Neuronal stem cell (in vitro differentiated cells): Measurements from ENCODE around the gene COL16A1.

Experiments used
- DNase-seq: peaks from one replicate; pipeline ENCODE4 v3.0.0-alpha.2; 2013; ENCODE audit warnings: low spot score
- H2AFZ ChIP-seq: one replicate; pipeline ENCODE4 v1.6.1; 2013; ENCODE audit warnings: mild to moderate bottlenecking, low read length, inconsistent platforms
- H2AK5ac ChIP-seq: 2 replicates; pipeline ENCODE4 v1.6.1; 2013; ENCODE audit warnings: low read depth, mild to moderate bottlenecking, inconsistent platforms, low read length, moderate library complexity, mixed read lengths
- H2BK120ac ChIP-seq: 2 replicates; pipeline ENCODE4 v1.6.1; 2013; ENCODE audit warnings: low read depth, mild to moderate bottlenecking, inconsistent platforms, low read length, moderate library complexity, mixed read lengths
- H2BK12ac ChIP-seq: one replicate; pipeline ENCODE4 v1.6.1; 2013; ENCODE audit warnings: low read length, inconsistent platforms
- H2BK15ac ChIP-seq: 2 replicates; pipeline ENCODE4 v1.6.1; 2013; ENCODE audit warnings: mild to moderate bottlenecking, low read length, inconsistent platforms, mixed read lengths
- H2BK5ac ChIP-seq: one replicate; pipeline ENCODE4 v1.6.1; 2013; ENCODE audit warnings: inconsistent platforms, mild to moderate bottlenecking, low read length, moderate library complexity
- H3K14ac ChIP-seq: one replicate; pipeline ENCODE4 v1.6.1; 2013; ENCODE audit warnings: low read length, inconsistent platforms
- H3K18ac ChIP-seq: 2 replicates; pipeline ENCODE4 v1.6.1; 2013; ENCODE audit warnings: low read length, inconsistent platforms
- H3K23ac ChIP-seq: 2 replicates; pipeline ENCODE4 v1.6.1; 2013; ENCODE audit warnings: low read depth, mild to moderate bottlenecking, mixed read lengths, low read length, inconsistent platforms; ENCODE audit not compliant: poor library complexity
- H3K27ac ChIP-seq: replicated peaks from 3 replicates; pipeline ENCODE4 v1.5.1; 2013; ENCODE audit warnings: low read length, inconsistent platforms
- H3K27me3 ChIP-seq, 3 experiments: 2 replicates each; pipeline ENCODE4 v1.6.1; 2013; ENCODE audit warnings: low read length in 3 of 3, mild to moderate bottlenecking in 2 of 3, inconsistent platforms in 1 of 3, low read depth in 1 of 3, mixed read lengths in 1 of 3, moderate library complexity in 1 of 3; ENCODE audit not compliant: control insufficient read depth in 3 of 3, insufficient read depth in 3 of 3
- H3K36me3 ChIP-seq, 2 donors: replicated peaks in 1 of 2; 2 replicates each; pipeline ENCODE4 v1.6.1; 2013; ENCODE audit warnings: low read length in 2 of 2; ENCODE audit not compliant: control insufficient read depth in 2 of 2, insufficient read depth in 2 of 2
- H3K4ac ChIP-seq: 2 replicates; pipeline ENCODE4 v1.6.1; 2013; ENCODE audit warnings: inconsistent platforms, mild to moderate bottlenecking, low read length, moderate library complexity
- H3K4me1 ChIP-seq, 2 donors: 1 replicate in 1 of 2; 2 replicates in 1 of 2; pipeline ENCODE4 v1.6.1; 2013; ENCODE audit warnings: low read length in 2 of 2, low read depth in 1 of 2; ENCODE audit not compliant: control insufficient read depth in 2 of 2, insufficient read depth in 1 of 2
- H3K4me2 ChIP-seq: one replicate; pipeline ENCODE4 v1.6.1; 2013; ENCODE audit warnings: mild to moderate bottlenecking, low read length, inconsistent platforms; ENCODE audit not compliant: insufficient read depth, poor library complexity, severe bottlenecking
- H3K4me3 ChIP-seq, 2 donors: 2 replicates each; pipeline ENCODE4 v1.5.1; 2013; ENCODE audit warnings: low read length in 2 of 2, mild to moderate bottlenecking in 2 of 2, inconsistent platforms in 1 of 2, moderate library complexity in 1 of 2
- H3K79me1 ChIP-seq: one replicate; pipeline ENCODE4 v1.6.1; 2013; ENCODE audit warnings: low read depth, mild to moderate bottlenecking, inconsistent platforms, low read length, moderate library complexity
- H3K9ac ChIP-seq: one replicate; pipeline ENCODE4 v1.6.1; 2013; ENCODE audit warnings: mild to moderate bottlenecking, low read depth, low read length, inconsistent platforms; ENCODE audit not compliant: poor library complexity
- H3K9me3 ChIP-seq, 2 donors: replicated peaks in 1 of 2; 2 replicates each; pipeline versions ENCODE3 to v1.6.1; 2013; ENCODE audit warnings: low read length in 2 of 2, mild to moderate bottlenecking in 2 of 2, inconsistent platforms in 1 of 2, low read depth in 1 of 2, mixed read lengths in 1 of 2, moderate library complexity in 1 of 2; ENCODE audit not compliant: control insufficient read depth in 2 of 2, insufficient read depth in 1 of 2
- H4K8ac ChIP-seq: one replicate; pipeline ENCODE4 v1.6.1; 2013; ENCODE audit warnings: low read depth, mild to moderate bottlenecking, inconsistent platforms, low read length, moderate library complexity
- H4K91ac ChIP-seq: one replicate; pipeline ENCODE4 v1.6.1; 2013; ENCODE audit warnings: low read length, low read depth, mild to moderate bottlenecking, inconsistent platforms; ENCODE audit not compliant: poor library complexity
- WGBS, 2 donors: extraction: QIAGEN DNeasy Blood & Tissue Kit; methylation state at CpG; one replicate each; pipeline ENCODE4 v1.1.7; 2013; ENCODE audit warnings: missing lambda C conversion rate in 2 of 2, mixed read lengths in 1 of 2; ENCODE audit not compliant: insufficient read length in 2 of 2, insufficient replicate concordance in 1 of 2; ENCODE audit errors: extremely low coverage in 2 of 2; 5-methylcytosine and 5-hydroxymethylcytosine counted together

Gene COL16A1

GRCh38 chr1:31715087-31715872, 11.5 kb upstream of the COL16A1 start:
- Histone ChIP-seq H3K27ac (peak overlapping the region; percentile 76), H2BK120ac (no peak overlapping the region), H2BK5ac (no peak overlapping the region), H2AFZ (peak overlapping the region; percentile 97), H3K79me1 (no peaks in the 10 kb centered on the region), H3K9ac (peak overlapping the region; percentile 93), H4K8ac (no peak overlapping the region), H3K36me3 (no peaks in the 10 kb centered on the region), H4K91ac (no peak overlapping the region), H3K4ac (no peak overlapping the region), H3K23ac (peak overlapping the region; percentile 49), H3K4me1 (peaks cover 0 to 15% of the 10 kb centered on the region in 2 donors), H3K4me2 (peak overlapping the region; percentile 96), H3K9me3 (no peaks in the 10 kb centered on the region), H3K27me3 (peaks cover 0 to 65% (median 0%) of the 10 kb centered on the region in 3 experiments), H3K14ac (peak overlapping the region; percentile 97), H2BK12ac (peak overlapping the region; percentile 42), H2BK15ac (peak overlapping the region; percentile 78), H3K4me3 (peak overlapping the region; percentile 44 to 76), H2AK5ac (no peak overlapping the region), H3K18ac (peak overlapping the region; percentile 98)
- WGBS, 2 donors, result no CpG with 5 or more reads among the region's 44 CpGs
- peak; percentile 82 for DNase-seq

DNA sequence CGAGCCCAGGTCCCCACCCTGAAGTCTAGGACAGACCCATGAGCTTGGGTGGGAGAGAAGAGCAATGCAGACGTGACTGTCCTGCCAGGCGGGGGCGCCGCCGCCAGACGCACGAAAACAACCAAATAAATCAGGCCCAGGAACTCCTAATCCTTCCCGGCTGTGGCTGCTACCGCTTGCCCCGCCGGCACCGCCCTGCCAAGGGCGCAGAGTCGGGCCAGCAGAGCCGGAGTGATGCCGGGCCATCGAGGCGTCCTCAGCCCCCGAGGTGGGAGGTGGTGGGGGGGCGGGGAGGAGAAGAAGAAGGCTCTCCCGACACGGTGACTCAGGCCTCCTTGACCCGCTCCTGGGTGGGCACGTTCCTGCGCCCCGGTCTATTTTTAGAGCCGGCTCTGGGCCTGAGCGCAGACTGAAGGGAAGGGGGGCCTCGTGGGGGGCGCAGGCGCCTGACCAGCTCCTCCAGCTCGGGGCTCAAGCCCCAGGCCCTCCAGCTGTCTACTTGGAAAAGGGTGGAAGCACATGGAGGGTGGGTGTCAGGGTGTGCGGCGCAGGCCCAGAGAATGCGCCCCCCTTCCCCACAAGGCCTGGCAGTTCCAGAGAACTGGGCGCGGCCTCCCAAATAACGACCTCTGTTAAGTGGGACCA, 10.7 kb upstream of the COL16A1 start:
- no peak overlapping the region for H2AK5ac ChIP-seq
- peaks cover 0 to 15% of the 10 kb centered on the region in 2 donors for H3K4me1 ChIP-seq
- no peak overlapping the region for H2BK12ac ChIP-seq
- no peaks in the 10 kb centered on the region for H3K9me3 ChIP-seq
- H3K14ac ChIP-seq, result no peak overlapping the region
- peak overlapping the region; percentile 97 for H2AFZ ChIP-seq
- H3K36me3 ChIP-seq, result no peaks in the 10 kb centered on the region
- no peak overlapping the region for H4K91ac ChIP-seq
- no peak overlapping the region for H2BK120ac ChIP-seq
- H3K4me2 ChIP-seq, result peak overlapping the region; percentile 96
- peak overlapping the region; percentile 31 for H3K23ac ChIP-seq
- H3K4ac ChIP-seq, result no peak overlapping the region
- H3K18ac ChIP-seq, result peak overlapping the region; percentile 85
- peak overlapping the region; percentile 38 for H2BK15ac ChIP-seq
- H3K27ac ChIP-seq, result peak overlapping the region; percentile 47
- peak overlapping the region; percentile 61 for H3K9ac ChIP-seq
- WGBS, 2 donors, result no CpG with 5 or more reads among the region's 39 CpGs
- no peaks in the 10 kb centered on the region for H3K79me1 ChIP-seq
- DNase-seq, result peak; percentile 61
- peak overlapping the region in 1 of 2 donors; percentile 72 for H3K4me3 ChIP-seq
- H3K27me3 ChIP-seq, result peaks cover 0 to 65% (median 0%) of the 10 kb centered on the region in 3 experiments
- H2BK5ac ChIP-seq, result no peak overlapping the region
- no peak overlapping the region for H4K8ac ChIP-seq

DNA sequence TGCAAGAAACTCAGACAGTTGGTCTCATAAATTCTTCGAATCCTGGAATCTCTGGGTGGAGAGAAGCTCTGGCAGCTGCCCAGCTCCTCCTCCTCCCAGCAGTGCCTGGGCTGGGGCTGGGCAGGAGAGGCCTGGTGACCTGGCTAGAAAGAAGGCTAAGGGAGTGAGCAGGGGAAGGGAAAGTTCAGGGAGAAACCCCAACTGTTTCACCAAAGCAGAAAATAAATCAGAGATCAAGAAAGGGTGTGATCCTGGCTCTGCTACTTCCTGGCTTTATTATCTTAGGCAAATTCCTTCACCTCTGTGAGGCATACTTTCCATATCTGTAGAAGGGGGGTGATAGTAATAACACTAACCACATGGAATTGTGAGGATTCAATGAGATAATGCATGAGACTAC, 8.8 kb upstream of the COL16A1 start:
- H2BK120ac ChIP-seq, result no peak overlapping the region
- no peak overlapping the region for H3K4me2 ChIP-seq
- WGBS, 2 donors, result no CpG with 5 or more reads among the region's 1 CpG
- H3K23ac ChIP-seq, result no peak overlapping the region
- no peak overlapping the region for H2BK15ac ChIP-seq
- H3K14ac ChIP-seq, result no peak overlapping the region
- peaks cover 0 to 75% (median 0%) of the 10 kb centered on the region in 3 experiments for H3K27me3 ChIP-seq
- H3K18ac ChIP-seq, result no peak overlapping the region
- H2AK5ac ChIP-seq, result no peak overlapping the region
- peaks cover 4 to 17% of the 10 kb centered on the region in 2 donors for H3K4me1 ChIP-seq
- no peak overlapping the region for H2BK12ac ChIP-seq
- no peak for DNase-seq
- no peak overlapping the region for H3K4ac ChIP-seq
- no peak overlapping the region for H3K4me3 ChIP-seq
- no peak overlapping the region for H4K8ac ChIP-seq
- no peak overlapping the region for H3K27ac ChIP-seq
- no peak overlapping the region for H2AFZ ChIP-seq
- H3K9me3 ChIP-seq, result no peaks in the 10 kb centered on the region
- no peaks in the 10 kb centered on the region for H3K36me3 ChIP-seq
- no peak overlapping the region for H3K9ac ChIP-seq
- no peak overlapping the region for H4K91ac ChIP-seq
- H2BK5ac ChIP-seq, result no peak overlapping the region
- no peaks in the 10 kb centered on the region for H3K79me1 ChIP-seq

- Histone ChIP-seq H3K27me3 (peaks cover 0 to 72% (median 0%) of the 10 kb centered on the region in 3 experiments), H3K14ac (no peak overlapping the region), H4K91ac (no peak overlapping the region), H2BK12ac (no peak overlapping the region), H3K9me3 (no peaks in the 10 kb centered on the region), H2AFZ (no peak overlapping the region), H2BK120ac (no peak overlapping the region), H3K23ac (no peak overlapping the region), H3K36me3 (no peaks in the 10 kb centered on the region), H3K4me2 (no peak overlapping the region), H3K9ac (peak overlapping the region; percentile 1), H3K4me1 (peaks cover 4 to 17% of the 10 kb centered on the region in 2 donors), H3K4ac (no peak overlapping the region), H3K27ac (no peak overlapping the region), H4K8ac (no peak overlapping the region), H3K4me3 (no peak overlapping the region), H3K79me1 (no peaks in the 10 kb centered on the region), H2BK15ac (no peak overlapping the region), H2BK5ac (no peak overlapping the region), H3K18ac (no peak overlapping the region), H2AK5ac (no peak overlapping the region)
- no CpG with 5 or more reads among the region's 4 CpGs for WGBS, 2 donors
- no peak for DNase-seq
Observed at GRCh38 chr1:31712068-31712467, 8.3 kb upstream of the COL16A1 start.
